Hepatocyte (in vitro differentiated cells): ENCODE data around the gene CHAD.

Experiments
- CTCF ChIP-seq: fragments of 200-600 bp; sonication (generic); IDR thresholded peaks from 2 replicates; pipeline ENCODE4 v1.5.1; 2016; ENCODE audit warnings: antibody characterized with exemption, mild to moderate bottlenecking; ENCODE audit not compliant: poor library complexity
- EZH2 ChIP-seq: fragments of 200-600 bp; sonication (generic); IDR thresholded peaks from 2 replicates; pipeline ENCODE4 v1.6.1; 2016; ENCODE audit warnings: antibody characterized with exemption, mild to moderate bottlenecking, borderline replicate concordance
- EZH2phosphoT487 ChIP-seq: fragments of 200-600 bp; sonication (generic); IDR thresholded peaks from one replicate; pipeline ENCODE4 v1.6.1; 2018; ENCODE audit warnings: antibody characterized with exemption, mild to moderate bottlenecking, low read depth, moderate library complexity; ENCODE audit not compliant: unreplicated experiment, severe bottlenecking

DNA sequence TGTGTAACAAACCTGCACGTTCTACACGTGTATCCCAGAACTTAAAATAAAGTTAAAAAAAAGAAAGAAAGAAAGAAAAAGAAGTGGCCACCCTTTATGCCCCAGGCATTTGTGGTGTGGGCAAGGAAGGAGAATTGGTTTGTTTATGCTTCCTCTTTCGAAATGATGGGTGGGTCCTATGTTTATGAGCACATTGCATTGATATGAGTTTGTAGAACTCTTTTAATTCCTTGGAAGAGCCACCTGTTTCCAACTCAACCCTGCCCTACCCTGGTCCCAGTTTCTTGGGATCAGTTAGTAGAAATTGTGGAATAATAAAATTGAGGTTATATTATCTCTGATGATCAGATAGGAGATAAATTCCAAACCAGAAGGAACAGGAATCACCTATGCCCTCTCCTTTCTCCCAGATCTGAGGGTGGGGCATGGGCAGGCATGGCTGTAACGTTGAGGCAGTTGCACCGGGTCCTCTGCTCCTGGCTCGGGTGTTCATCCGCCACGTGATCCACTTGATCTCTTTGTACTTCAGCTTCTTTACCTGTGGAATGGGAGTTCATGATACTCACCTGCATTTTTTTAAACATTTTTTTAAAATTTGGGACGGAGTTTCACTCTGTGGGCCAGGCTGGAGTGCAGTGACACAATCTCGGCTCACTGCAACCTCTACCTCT, 15.9 kb downstream of the CHAD start:
- TF ChIP-seq CTCF (no peak), EZH2 (no peak), EZH2phosphoT487 (no peak)
